Stimulated activated CD8-positive, alpha-beta memory T cell treated with anti-CD3 and anti-CD28 coated beads, Interleukin-15, amount 100 ng/mL, for 1 hour (primary cell): ENCODE results near the gene DOCK9.

Experiments used
- DNase-seq: peaks from one replicate; pipeline ENCODE4 v3.0.0-alpha.2; 2020; ENCODE audit warnings: low read depth

Gene DOCK9

DNA sequence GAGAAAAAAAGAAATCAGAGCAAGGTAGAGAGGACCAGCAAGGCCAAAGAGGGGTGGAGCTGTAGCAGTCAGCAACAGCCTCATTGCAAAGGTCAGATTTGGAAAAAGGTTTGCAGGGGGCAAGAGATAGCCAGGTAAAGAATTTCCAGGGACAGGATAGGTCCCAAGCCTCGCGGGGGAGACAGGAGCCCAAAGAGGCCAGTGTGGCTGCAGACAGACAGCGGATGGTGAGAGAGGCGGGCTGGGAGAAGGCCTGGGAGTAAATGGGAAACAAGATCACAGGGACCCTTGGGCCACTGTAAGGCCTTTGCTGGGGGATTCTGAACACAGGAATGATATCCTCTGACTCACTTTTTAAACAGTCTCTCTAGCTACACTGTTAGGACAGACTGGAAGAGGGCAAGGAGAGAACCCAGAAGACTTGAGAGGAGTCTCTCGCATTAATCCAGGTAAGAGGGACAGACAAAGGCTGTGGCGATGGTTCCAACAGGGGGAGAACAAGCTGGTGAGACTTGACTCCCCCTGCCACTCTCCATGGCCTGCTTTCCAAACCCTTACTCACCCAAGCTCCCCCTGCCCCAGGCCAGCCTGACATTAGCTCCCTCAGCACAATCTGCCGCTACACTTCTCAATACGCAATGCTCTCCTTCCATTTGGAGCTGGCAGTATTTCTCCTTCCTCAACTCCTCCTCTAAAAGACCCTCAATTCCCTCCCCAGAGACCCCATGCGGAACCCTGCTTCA is 31.8 kb downstream of the DOCK9 start:
- no peak for DNase-seq

DNA sequence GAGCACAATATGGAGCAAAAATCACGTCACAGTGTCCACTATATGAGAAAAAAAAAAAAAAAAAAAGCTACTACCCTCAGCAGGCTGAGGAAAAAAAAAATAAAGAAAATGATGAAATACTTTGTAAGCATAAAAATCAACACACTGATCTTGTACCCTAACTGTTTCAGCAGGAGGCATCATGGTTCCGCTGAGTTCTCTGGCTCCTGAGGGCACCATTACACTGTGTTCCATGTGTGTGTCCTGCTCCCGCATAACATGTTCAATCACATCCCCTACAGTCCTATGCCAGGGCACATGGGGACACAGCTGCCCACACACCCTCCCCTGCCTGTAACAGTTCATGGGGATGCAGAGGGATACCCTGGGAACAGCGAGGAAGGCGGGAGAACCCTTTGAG is 33.5 kb downstream of the DOCK9 start:
- DNase-seq: no peak

DNA sequence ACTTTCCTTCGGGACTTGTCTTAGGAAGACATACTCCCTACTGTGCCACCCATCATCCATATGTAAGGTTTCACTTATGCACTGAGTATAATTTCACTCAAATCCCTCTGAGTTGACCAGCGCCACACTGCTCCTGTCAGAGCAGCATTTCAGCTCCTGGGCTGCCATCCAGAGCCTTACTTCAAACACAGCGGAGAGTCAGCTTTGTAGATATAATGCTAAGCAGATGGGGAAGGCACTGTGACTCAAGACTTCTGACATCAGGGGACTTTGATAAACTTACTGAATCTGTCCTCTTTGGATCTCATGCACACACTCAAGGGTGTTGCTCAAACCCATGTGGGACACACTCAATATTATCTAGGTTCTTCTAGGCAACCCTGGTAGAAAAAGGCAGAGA is 34.9 kb downstream of the DOCK9 start:
- DNase-seq: no peak

DNA sequence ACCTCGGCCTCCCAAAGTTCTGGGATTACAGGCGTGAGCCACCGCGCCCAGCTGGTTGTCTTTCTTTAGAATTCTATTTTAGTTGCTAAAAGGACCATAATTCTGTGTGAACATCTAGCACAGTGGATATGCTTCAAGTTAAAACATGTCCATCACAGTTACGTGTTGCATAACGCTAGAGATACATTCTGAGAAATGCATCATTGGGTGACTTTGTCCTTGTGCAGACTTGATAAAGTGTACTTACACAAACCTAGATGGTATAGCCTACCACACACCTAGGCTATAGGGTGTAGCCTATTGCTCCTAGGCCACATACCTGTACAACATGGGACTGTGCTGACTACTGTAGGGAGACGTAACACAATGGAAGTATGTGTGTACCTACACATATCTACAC is 35.4 kb downstream of the DOCK9 start:
- no peak for DNase-seq

DNA sequence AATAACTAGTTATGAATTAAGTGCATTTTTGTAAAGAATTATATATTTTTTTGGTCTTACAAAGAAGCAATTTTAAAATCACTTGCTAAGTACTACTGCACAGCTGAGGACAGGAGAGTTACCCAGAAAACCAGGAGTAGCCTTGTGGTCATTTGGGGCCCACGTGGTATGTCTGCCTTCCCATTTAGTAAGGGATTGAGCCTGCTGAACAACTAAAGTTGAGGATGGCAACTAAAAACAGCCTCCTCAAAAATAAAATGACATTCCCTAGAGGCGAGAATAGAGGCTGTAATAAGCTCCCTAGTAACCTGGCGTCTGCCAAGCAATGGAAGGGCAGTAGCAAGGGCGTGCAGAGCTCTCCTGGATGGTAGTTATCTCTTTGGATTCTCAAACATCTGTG is 36.3 kb downstream of the DOCK9 start:
- DNase-seq: no peak

DNA sequence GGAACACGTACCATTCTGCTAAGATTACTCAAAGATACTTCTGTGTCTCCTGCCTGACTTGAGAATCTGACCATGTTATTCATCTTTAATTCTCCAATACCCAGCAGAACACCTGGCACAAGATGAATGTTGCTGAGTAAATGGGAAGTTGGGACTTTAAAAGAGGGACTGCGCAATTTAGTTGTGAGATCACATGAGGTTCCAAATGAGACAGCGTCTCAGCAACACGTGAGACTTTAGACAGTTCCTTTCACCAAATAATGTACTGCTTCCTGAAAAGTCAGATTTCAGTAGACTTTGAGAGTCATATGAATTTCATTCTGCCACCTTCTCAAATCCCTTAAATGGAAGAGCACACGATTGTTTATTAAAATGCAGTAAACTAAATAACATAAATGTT is 36.7 kb downstream of the DOCK9 start:
- DNase-seq: no peak

DNA sequence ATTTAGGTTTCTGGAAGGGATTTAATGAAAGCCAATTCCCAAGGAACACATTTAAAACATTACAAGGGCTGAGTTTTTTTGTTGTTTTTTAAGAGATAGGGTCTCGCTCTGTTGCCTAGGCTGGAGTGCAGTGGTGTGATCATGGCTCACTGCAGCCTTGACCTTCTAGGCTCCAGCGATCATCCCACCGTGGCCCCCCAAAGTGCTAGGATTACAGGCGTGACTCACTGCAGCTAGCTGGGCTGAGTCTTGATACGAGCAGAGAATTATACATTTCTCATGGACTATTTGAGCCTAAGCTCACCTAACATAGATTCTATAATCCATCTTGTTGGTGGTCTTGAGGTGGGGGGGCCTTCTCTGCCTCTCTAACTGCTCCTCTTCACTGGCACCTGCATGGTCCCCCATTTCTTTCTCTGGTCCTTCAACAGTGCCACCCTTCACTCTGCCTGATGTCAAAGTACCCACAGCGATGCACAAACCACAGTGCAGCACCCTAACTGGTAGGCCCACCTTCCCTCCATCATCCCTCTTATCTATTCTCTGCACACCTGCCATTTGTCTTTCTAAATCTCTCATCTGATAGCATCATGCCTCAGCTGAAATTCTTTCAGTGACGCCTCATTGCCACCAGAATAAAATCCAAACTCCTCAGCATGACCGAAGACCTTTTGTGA is 37.4 kb downstream of the DOCK9 start:
- DNase-seq: no peak

DNA sequence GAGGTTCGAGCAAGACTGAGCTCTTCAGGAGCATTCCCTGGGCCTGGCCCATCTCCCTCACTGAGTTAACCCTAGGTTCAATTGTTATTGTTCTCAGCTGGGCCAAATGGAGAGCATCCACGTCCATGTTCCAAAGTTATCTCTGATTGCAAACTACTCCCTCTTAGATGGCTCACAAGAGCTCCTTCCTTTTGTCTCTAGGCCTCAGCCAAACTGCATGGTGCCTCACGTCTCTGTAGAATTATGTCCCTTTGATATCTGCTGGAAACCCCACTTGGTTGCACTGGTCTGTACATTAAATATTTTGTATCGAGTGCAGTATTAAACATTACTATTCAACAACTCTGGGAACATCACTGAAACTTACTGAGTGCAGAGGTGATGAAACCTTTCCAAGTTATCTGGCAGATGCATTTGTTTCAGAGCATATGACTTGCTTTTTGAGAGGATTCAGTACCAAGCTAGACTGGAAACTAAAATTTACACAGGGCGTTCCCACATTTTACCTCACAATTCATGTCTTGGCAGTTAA is 38.1 kb downstream of the DOCK9 start:
- DNase-seq: no peak

DNA sequence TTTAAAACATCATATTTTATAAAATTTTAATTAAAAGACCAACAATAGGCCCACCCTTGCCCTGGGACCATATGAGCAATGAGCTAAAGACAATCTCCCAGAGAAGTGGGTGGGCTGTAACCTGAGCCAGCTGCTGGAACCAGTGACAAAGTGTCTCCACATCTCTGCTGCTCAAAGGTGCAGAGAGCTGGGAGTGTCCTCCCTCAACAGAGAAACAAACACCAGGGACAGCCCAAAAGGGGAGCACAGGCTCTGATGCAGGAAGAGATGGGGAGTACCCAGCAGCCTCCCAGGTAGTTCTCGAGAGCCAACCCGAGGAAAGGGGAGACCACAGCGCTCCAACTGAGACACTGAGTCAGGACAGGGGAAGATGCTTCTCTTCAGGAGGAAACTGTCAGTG is 39.1 kb downstream of the DOCK9 start:
- DNase-seq: no peak

DNA sequence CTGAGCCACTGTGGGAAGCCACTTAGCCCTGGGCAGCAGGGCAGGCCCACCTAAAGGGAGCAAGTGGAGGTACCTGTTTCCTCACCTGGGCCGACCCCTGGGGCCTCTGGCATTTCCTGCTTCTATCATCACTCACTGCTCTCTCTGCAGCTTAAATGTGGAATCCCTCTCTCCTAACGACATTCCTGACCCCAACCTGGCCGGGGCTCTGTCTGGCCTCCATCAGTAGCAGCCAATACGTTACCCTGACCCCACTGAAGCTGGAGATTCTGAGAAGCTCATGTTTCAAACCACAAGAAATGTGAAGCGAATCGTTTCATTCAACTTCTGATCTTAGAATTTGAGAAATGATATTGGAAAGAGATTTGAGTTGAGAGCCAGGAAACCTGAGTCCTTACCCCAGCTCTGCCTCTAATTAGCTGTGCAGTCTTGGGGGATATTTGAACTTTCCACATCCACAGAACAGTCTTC is 39.9 kb downstream of the DOCK9 start:
- no peak for DNase-seq

DNA sequence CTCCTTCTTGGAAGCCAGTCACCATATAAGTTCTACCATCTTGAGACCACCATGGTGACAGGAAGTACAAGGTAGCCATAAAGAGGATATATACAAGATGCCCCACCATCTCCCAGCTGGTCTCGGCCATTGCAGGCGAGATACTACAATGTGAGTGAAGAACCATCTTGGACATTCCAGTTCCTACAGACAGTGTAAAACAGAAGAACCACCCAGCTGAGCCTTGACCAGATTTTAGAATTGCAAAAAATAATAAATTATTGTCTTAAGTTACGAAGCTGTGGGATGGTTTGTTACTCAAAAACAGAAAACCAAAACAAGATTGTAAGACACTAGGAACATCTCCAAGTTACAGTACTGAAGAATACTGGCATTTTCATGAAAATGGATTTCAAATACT is 43.6 kb downstream of the DOCK9 start:
- DNase-seq: no peak

DNA sequence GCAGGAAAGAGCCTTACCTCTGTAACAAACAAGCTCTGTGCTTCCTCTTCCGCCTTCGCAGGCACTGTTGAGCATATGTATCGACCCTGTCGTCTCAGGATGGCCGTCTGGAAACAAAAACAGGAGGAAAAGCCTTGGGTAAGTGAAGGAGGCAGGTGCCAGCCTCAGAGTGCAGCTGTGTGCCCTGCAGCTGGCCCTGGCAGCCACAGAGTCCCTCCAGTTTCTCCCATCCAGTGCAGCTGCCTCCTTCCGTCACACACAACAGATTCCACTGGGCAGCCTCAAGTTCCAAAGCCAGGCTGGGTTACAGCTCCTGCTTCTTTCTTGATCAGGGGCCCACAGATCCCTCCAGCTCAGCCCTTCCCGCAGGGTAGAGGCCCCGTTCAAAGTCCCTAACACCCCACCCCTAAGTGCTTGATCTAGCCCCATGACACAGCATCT is 47.7 kb downstream of the DOCK9 start:
- DNase-seq: no peak

DNA sequence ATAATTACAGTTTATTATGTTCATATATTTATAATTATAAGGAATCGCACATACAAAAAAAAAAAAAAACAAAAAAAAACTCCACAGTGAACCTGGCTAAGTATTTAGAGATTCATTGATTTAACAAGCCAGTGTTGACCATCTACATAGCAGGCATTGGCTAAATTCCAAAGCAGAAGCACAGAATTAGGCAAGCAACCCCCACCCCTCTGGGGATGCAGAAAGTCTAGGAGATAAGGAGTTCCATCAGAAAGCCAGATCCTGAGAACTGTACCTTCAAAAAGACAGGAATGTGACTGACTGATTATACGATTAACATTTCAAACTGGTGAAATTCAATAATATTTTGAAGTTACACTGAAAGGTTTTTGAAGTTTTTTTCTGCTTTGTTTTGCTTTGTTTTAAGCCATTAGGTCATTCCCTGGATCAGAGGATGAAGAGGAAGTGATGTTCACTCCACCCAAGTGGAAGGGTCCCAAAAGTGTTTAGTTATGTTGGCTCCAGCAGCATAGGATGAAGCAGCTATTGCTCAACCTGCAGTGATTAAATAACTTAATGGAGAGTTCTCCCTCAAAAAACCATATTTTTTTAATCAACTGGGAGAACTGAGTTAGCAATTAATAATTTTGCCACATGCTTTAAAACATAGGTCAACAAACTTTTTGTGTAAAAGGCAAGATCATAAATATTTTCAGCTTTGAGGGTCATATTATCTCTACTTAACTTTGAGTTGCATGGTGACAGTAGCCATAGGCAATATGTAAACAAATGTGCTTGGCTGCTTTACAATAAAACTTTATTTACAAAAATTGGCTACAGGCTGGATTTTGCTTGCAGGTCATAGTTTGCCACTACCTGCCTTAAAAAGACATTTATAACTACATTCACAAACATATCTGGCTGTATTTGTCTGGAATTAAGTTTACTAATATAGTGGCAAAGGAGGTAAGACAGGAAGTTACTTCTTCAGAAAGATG is 49.6 kb downstream of the DOCK9 start:
- no peak for DNase-seq

DNA sequence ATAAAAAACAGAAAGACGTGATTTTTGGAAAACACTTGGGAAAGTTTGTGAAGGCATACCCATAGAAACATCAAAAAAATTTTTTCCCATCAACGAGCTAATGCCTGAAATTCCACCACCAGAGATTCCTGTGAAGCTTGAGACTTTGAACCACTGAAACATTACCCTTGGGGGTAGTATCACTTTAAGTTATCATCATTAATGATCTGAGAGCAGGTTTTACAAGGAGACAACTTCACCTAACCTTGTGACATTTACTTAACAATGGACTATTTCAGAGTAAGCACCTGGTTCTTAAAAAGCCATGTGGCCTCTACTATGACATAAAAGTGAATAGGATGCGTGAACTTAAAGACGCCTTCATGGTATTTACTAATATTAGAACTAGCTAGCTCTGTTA is 51.9 kb downstream of the DOCK9 start:
- no peak for DNase-seq

DNA sequence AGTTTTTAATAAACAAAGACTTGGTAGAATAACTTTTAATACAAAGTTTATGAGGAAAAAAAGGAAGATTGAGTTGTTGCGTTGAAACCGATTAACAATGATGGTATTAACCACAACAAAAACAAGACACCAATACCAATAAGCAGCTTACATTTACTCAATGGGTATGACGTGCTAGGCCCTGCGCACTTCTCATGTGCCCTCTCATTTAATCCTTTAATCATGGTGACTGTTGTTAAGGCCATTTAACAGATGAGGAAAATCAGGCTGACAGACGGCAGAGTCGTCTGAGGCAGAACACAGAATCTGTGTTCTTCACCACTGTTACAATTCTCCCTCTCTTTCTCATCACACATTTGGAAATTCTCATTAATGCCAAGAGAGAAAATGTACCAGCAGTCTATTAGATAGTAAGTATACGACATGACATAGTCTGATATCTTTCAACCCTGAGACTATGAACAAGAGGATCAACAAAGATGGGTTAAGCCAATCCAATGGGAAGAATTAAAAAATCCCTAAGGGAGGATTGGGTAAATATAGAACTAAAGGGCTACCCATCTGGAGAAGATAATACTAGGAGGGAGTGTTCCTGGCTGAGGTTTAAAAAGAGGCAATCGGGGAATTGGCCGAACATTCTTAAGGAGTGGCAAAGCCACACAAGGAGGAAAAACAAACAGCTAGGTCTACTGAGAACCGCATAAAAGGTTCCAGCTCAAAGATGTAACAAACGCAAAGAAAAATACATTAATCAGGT is 54.0 kb downstream of the DOCK9 start:
- DNase-seq: no peak

DNA sequence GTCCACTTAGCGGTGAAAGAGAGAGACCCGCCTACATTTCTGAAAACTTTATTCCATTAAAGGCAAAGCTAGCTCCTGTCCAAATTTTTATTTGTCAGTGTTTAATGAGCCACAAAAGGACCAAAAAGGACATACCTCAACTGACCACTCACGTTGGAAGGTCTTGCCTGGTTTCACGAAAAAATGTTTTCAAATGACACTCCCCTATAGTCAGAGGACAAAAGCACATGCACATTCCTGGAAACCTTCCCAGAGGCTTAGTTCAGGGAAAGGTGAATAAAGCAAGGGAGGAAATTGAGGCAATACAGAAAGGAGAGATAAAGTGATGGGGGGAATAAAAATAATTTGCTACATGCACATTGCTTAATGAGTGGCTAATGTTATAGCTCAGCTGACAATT is 55.6 kb downstream of the DOCK9 start:
- DNase-seq: no peak

DNA sequence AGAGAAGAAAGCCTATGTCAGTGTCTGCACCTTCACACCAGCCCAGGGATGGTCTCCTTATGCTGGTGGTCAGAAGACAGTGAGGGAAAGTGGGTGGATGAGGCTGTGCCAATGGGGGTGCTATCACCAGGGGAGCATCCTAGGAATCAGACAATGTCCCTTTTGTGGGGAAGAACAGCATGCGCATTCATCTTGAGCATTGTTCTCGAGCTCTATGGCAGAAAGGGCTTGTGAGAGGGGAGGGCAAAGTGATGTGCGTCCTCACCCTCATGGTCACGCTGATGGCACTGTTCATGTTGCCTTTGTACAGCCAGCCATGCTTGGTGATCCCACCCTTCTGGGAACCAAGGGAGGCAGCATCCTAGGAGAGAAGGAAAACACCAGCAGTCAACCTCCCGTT is 56.1 kb downstream of the DOCK9 start:
- no peak for DNase-seq

DNA sequence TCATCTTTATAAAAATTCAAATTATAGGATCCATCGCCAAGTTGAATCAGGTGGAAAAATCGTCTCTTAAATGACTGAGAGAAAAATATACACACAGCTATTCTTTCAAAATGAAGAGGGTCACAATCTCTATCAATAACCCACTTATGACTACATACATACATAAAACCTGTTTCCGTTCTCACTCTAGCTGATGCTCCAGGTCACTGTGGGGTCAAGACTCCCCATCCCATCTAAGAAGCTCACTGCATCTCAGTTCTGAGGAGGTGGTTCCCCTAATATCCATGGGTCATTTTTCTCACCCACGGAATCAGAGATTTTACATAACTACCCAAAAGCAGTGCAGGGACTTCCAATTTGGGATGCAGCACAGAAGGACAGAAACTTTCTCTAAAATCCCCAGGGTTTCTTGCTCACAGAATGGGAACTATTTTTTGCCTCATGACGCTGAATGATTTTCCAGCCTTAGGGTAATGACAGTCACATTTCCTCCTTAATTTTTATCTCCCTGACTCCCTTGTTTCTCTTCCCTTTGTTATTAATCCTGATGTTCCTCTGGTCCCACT is 56.8 kb downstream of the DOCK9 start:
- no peak for DNase-seq

DNA sequence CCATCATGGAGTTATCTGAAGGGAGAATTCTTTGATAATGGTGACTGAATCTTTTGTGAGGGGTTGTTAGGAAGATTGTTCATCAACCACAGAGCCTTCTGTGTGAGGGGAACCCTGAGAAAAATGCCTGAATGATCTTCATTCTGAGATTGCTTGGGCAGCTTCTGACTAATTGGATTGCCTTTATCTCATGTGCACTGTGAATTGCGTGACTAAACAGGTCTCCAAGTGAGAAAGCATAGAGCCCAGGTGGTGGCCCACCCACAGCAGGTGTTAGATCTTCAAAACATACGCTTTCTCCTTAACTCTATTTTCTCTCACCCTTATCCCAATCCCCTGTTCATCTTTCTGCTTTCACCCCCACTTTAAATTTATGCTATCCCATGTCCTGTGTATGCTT is 58.3 kb downstream of the DOCK9 start:
- DNase-seq: no peak

DNA sequence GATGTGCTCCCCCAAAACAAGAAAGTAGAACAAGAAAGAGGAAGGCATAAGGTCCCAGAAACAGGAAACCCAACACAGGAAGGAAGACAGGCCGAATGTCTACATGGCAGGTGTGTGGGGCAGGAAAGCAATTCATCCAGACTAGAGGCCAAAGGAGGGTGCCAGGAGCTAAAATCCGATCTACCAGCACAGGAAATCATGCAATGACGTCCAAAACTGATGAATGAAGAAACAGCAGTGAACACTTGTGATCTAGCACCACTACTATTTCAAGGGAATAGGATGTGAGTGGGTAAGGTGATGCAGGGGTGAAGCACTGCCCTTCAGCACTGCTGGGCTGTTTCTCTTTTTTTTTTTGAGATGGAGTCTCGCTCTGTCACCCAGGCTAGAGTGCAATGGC is 59.1 kb downstream of the DOCK9 start:
- no peak for DNase-seq

DNA sequence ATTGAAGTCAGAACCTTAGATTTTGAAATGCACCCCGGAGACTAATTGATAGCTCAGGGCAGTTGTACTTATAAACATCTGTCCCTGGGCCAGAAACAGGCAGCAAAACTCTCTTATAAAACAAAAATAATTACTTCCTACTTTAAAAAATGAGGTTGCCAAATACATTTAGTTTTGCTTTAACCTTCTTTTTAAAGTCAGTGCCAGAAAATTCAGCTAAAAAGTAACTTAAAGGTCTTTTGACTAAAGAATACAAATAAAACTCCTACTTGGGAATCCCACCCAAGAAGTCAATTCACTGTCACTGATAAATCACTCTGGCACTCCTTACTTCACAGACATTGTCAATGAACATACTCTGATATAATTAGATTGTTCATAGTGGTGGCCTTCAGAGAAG is 60.7 kb downstream of the DOCK9 start:
- no peak for DNase-seq
